Kasumi-1 (cell line): ENCODE results near the gene SP140L.
"Not testable (repeated sequence)": the region's sequence is repeated elsewhere in the genome, so short reads cannot be mapped to it uniquely, and the experiment has no call there.

Experiments
- DNase-seq, 2 experiments: peaks; one replicate each; lab custom pipeline; 2025; lab: John Stamatoyannopoulos, UW

The SP140L gene

DNA sequence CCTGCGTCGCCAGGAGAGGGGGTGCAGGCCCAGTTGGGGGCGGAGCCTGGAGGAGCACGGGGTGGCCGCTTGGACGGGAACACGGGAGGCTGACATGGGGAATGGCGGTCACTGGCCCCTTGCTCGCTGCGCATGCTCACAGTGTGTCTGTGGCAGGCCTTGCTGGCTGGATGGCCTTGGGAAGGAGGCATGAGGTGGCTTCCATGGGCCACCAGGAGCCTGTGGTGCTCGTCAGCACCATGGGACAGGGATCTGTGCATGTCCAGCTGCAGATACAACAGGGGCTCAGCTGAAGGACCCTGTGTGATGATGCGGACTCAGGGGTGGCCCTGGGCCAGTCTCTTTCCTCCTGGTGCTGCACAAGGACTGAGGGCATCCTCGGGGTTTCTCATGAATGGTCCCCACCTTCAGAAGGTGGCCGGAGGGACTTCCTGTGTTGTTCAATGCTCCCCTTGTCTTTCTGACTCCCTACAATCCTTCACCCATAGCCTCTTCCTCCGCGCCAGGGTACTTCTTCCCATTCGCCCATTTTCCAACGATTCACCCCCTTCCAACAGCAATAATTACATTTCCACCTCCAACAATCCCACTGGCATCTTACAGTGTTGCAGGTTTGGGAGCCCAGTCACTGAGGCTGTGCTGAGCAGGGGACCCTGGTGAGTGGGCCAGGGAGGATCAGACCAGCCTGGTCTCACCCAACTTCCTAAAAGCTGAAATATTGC is 3.4 kb upstream of the SP140L start:
- no peak for DNase-seq

DNA sequence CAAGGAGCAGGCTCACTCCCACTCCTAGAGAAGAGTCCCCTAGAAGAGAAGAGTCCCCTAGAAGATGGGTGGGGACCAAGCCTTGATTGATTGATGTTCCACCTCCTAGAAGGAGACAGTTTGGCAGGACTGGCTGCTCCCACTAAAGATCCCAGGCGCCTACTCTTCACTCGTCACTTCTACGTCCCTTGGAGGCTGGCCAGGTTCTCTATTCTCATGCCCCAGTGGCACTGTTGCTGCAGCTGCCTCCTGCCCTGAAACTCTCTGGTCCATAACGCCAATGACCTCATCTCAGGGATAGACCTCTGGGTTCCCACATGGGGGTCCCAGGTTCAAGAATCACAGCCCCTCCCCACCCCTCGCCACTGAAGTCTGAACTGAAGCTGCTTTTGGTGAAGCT is 2.5 kb upstream of the SP140L start:
- DNase-seq, result no peak

DNA sequence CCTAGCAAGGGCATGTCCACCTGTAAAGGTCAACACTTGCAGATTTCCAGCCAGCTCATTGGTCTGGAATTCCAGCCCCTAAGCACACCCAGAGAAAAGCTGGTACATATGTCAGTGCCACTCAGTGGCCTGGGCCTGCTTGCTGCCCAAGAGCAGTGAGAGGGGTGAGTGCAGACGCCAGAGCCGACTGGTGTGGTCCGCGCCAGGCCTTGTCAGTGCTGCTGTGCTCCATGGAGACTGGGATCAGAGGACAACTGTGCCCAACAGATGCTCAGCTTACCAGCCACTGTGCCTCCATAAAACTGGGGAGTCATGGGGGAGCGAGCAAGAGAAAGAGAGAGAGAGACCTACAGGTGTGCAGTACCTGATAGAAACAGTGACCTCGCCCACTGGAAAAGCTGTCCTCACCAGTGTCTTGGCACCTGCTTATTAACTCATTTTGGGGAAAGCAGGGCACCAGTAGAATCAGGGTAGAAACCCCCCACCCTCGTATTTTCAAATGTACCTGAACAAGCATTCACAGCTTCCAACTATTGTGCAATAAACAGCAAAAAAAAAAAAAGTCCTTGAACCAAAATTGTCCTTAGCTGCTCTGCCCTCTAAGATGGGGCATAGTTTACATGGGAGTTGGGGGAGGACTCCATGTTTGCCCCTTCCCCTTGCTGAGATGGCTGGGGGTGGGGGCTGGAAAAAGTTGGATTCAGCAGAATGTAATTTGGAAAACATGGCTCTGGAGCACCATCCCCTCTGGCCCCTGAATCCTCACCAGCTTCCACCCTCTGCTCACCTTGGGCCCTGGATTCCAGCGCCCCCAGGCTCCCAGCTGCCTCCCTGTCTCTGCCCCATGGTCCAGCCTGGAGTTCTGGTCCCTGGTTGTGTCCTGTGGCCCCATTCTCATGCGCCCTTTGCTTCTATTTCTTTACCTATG is 1.4 kb upstream of the SP140L start:
- DNase-seq, result no peak

DNA sequence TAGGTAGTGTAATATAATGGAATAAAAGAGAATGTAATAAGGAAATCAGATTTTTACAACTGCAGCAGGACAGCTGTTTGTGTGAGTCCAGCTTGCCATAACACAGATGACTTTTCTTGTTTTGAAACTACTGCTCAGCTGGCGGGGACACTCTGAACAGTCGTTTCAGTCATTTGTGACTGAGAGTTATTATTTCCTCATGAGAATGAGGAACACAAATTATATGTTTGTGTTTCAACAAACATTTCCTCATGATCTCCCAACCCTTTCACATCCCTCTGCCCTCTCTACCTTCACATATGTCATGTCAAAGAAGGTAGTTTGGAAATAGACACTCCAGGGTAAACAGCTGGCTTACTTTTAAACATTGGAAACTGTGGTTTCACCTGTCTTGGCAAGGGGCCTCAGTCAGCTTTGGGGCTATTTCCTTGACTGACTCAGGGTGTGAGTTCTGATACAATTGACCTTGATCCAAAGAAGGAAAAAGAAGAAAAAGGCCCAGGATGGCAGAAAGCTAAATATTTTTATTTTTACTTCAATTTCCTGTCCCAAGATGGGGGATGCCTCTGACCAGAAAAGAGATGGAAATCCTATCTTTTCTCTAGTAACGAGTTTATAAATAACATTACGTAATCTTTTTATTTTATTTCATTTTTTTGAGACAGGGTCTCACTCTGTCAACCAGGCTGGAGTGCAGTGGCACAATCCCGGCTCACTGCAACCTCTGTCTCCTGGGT is 593 bp downstream of the SP140L start:
- no peak for DNase-seq

DNA sequence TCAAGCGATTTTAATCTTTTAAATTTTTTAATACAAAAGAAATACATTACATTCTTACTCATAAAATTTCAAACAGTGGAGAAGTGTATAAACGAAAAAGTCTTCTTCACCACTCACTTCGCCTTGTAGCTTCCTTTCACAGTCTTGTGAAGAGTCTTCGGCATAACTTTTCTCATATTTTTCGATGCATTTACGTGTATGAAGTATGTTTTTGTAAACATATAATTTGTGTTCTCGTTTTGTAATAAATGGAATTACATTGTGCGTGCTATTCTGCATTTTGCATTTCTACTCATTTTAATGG is 1.1 kb downstream of the SP140L start:
- no peak for DNase-seq

DNA sequence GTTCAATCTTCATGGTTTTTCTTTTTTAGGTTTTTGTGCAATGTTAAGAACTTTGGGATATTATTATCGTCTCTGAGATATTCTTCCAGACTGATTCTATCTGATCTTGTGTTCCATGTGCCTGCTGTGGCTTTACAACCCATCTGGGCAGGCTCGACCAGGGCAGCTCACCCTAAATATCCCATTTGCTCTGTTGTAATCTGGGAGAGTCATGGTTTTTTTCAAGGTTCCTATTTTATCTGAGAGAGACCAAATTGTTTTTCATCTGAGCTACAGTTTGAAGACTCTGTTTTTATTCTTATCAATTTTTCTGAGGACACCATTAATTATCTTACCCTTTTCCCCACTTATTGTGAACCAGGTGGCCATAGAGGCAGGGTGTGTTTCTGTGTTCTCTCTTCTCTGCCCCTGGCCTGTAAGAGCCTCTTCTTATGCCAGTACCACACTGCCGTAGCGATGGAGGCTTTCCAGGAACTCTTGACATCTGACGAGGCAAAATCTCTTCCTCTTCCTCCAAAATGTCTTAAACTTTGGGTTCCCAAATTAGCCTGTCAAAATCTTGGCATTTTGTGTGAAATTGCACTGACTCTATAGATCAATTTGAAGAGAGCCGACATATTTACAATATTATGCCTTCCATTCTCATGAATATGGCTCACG is 3.1 kb downstream of the SP140L start:
- no peak for DNase-seq

DNA sequence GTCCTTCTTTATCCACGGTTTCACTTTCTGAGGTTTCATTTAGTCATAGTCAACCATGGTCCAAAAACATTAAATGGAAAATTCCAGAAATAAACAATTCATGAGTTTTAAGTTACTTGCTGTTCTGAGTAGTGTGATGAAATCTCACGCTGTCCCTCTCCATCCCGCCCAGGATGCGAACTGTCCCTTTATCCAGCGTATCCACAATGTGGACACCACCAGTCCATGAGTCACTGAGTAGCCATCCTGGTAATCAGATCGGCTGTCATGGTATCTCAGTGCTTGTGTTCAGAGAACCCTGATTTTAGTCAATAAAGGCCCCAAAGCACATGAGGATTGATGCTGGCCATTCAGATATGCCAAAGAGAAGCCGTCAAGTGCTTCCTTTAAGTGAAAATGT is 3.7 kb downstream of the SP140L start:
- no peak for DNase-seq

DNA sequence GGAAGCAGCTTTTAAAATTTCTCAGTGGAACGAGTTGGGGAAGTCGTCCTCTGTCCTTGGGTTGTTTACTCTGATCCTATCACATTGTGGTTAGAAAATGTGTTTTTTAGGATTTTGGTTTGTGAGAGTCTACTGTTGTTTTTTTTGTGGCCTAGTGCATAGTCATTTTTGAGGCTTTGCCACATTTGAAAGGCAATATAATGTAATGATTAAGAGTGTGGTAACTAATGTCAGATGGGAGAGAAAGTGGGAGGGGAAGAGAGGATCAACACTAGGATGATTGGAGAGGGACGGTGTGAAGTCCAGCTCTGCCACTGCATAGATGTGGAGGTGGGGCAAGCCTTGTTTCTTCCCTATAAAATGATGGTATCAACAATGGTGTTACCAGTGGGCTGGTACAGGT is 8.5 kb downstream of the SP140L start:
- no peak for DNase-seq

DNA sequence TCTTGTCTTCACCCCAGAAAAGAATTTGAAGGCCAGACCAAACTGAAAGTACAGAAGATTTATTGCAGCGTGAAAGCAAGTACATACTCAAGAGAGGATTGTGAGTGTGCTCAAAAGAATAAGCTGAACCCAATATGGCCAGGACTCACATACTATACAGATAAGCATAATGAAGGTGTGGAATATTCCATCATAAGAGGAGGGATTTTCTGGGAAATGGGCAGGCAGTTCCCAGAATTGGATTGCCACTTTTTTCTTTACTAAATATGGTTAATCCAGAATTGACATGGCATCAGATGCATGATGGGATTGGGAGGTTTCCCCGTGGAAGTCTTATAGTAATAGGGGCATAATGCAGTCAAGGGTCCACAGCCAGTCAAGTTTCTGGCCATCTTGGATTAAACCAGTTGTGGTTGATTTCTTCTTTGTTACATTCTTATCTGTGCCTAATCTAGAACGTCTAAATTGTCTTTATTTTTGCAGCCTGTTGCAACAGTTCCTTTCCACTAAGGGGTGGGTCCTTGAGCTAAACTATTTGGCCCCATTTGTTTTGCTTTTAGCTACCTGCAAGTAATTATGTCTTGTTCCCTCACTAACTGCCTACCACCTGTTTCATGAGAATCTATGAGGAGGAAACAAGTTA is 9.0 kb downstream of the SP140L start:
- no peak for DNase-seq

DNA sequence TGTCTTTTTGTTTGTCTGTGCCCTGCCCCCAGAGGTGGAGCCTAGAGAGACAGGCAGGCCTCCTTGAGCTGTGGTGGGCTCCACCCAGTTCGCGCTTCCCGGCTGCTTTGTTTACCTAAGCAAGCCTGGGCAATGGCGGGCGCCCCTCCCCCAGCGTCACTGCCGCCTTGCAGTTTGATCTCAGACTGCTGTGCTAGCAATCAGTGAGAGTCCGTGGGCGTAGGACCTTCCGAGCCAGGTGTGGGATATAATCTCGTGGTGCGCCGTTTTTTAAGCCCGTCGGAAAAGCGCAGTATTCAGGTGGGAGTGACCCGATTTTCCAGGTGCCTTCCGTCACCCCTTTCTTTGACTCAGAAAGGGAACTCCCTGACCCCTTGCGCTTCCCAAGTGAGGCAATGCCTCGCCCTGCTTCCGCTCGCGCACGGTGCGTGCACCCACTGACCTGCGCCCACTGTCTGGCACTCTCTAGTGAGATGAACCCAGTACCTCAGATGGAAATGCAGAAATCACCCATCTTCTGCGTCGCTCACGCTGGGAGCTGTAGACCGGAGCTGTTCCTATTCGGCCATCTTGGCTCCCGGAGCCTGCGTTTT is 15.0 kb downstream of the SP140L start:
- DNase-seq, result not testable (repeated sequence)

DNA sequence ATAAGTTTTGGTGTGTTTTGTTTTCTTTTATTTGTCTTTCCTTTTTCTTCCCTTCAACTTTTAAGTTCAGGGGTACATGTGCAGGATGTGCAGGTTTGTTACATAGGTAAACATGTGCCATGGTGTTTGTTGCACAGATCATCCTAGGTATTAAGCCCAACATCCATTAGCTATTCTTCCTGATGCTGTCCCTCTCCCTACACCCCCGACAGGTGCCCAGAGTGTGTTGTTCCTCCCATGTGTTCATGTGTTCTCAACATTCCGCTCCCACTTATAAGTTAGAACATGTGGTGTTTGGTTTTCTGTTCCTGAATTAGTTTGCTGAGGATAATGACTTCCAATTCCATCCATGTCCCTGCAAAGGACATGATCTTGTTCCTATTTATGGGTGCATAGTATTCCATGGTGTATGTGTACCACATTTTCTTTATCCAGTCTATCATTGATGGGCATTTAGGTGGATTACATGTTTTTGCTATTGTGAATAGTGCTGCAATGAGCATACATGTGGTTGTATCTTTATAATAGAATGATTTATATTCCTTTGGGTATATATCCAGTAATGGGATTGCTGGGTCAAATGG is 16.1 kb downstream of the SP140L start:
- not testable (repeated sequence) for DNase-seq

DNA sequence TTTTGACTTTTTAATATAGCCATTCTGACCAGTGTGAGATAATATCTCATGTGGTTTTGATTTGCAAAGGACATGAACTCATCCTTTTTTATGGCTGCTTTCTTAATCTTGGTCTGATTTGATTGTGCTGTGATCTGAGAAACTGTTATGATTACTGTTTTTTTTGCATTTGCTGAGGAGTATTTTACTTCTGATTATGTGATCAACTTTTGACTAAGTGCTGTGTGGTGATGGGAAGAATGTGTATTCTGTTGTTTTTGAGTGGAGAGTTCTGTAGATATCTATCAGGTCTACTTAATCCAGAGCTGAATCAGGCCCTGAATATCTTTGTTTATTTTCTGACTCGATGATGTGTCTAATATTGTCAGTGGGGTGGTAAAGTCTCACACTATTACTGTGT is 16.8 kb downstream of the SP140L start:
- no peak for DNase-seq

DNA sequence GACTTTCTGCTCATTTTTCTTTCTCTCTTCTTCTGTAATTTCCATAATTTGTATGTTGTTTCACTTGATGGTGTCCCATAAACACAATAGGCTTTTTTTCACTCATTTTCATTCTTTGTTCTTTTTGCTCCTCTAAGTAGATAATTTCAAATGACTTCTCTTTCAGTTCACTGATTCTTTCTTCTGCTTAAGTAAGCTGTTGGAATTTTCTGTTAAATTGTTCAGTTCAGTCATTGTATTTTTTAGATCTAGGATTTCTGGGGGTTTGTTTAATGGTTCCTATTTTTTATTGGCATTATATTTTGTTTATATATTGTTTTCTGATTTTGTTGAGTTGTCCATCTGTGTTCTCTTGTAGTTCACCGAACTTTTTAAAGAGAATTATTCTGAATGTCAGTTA is 19.5 kb downstream of the SP140L start:
- DNase-seq, result no peak

DNA sequence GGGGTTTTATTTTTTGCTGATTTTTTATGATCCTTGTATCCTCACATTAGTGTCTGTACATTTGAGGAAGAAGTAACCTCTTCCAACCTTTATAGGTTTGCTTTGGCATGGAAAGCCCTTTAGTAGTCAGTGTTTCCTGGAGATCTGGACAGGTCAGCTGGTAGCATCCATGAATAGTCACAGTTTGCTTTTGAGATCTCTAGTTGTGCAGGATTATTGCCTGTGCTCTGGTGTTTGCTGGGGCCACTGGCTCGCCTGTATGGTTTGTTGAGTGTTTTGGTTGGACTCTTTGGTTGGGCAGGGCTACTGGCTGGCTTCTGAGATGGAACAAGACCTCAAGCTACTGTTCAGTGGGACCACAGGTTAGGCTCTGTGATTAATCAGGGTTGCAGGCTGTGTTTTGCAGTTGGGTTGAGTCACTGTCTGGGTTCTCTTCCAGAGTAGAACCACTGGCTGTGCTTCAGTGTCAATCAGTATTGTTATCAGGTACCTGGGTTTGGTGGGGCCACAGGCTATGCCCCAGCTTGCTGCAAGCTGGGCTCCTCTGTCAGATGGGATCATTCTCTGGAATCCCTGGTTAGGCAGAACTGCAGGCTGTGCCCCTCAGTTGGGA is 20.0 kb downstream of the SP140L start:
- DNase-seq, result no peak

DNA sequence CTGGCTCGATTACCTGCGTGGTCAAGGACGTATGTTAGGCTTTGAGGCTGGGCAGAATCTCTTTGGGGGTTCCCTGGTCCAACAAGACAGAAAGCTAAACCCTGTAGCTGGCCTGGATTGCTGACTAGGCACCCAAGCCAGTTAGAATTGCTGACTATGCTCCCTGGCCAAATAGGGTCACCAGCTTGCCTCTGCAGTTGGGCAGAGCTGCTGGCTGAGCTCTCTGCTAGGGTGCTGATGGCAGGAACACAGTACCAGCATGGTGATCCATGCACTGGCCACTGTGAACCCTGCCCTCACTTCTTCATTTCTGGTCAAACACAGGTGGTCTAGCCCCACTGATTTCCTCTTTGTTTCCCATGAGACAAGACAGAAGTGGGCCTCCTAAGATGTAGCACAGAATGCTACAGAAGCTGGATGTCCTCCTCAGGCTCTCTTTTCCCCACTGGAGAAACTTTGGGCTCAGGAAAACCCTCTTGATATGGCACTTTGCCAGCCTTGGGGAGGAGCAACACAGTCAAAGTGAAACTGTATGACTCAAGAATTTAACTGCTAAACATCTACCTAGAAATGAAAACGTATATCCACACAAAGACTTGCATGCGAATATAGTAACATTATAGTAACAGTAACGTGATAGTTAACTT is 20.8 kb downstream of the SP140L start:
- no peak for DNase-seq

DNA sequence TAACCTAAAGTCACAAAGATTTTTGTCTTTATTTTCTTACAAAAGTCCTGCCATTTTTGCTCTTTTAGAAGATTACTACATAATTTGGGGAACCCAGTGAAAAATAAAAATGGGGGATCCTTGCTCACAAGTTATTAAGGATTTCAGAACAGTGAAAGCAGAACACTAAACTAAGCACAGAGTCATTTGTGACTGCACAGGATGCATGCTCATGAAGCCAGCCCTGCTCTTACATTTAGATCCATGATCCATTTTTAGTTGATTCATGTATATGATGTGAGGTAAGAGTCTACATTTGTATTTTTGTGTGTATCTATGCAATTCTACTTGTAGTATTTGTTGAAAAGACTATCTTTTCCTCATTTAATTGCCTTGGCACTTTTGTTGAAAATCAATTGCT is 21.8 kb downstream of the SP140L start:
- no peak for DNase-seq

DNA sequence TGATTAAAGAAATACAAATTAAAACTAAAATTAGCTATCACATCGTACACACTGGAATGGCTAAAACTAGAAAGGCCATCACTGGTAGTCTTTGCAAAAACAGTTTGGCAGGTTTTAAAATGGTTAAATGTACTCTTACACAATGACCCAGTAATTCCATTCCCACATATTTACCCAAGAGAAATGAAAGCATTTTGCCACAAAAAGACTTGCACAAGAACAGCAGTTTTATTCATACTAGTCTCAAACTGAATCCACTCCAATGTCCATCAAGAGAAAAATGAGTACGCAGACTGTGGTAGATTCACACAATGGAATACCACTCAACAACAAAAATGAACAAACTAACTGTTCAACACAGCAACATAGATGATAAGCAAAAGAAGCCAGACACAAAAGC is 29.1 kb downstream of the SP140L start:
- no peak for DNase-seq

DNA sequence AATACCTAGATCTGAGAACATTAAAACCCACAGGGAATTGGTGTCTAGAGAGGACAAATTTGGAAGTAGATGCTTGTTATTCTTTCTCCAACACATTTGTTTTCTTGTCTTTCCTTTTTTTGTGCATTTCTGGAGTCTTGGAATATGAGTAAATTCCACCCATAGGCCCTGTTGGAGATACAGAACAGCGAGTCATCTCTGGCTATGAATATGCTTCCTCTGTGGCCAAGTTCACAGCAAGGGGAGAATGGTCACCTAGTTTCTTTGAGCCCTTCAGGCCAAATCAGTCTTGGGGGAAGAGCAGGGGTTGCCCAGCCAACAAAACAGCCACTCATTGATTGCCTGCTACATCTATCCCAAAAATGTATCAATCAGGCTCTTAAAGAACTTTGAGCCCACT is 31.3 kb downstream of the SP140L start:
- no peak for DNase-seq

DNA sequence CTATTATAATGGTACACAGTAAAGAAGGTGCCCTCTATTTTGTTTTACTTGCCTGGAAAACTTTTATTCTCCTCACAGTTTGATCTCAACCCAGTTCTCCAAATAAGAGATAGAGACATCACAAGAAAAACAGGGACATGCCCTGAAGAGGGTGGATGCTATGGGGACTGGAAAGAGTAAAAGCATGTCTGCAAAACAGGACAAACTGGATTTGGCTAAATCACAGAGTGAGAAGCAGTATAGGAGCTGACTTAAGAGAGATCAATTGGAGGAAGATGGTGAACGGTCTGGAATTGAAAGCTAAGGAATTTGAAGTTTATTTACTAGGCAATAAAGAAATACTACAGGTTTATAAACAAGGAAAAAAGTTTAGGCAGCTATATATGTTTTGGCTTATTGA is 33.0 kb downstream of the SP140L start:
- DNase-seq, result no peak

DNA sequence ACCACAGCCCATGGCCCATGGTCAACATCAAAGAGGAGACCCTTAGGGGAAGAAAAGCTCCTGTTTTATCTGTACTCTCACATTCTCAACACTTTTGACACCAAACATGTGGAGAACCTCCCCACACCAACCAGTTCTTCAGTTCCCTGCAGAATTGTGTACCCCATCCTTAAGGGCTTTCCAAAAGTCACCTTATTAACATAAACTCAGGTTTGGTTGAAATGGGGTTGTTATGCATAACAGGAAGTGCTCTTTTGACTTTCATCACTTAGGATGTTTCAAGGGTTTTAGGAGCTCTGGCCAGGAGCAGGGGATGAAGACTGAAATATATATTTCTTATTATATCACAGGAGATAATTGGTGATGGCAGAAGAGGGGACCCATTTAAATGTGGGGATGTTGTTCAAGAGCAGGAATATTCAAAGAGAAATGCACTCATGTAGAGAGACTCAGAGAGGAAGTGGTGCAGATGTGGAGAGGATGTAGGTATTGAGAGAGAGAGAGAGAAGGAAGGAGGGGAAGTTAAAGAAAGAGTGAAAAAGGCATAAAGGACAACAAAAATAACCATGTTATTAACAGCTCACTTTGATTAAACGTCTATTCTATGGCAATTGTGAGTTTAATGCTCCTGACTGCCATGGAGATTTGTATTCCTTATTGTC is 35.2 kb downstream of the SP140L start:
- no peak for DNase-seq
